Choroid plexus epithelial cell (primary cell): ENCODE data around the gene DYNLRB2.
A peak's percentile ranks its signal among the peaks of the same experiment; 100 is the strongest.

Source experiments
- DNase-seq: peaks from one replicate; pipeline ENCODE4 v3.0.0-alpha.2; 2010; ENCODE audit warnings: low read depth
- H3K4me3 ChIP-seq: 2 replicates; pipeline ENCODE4 v1.5.1; 2011; ENCODE audit warnings: low read depth, mild to moderate bottlenecking, control low read depth, low read length, moderate library complexity
- TF ChIP-seq, protein P1 (sequence below): conservative IDR thresholded peaks from 2 replicates; pipeline ENCODE4 v1.5.1; 2011; ENCODE audit warnings: low read depth, mild to moderate bottlenecking, control low read depth, inconsistent platforms, low read length, moderate library complexity

The DYNLRB2 gene

DNA sequence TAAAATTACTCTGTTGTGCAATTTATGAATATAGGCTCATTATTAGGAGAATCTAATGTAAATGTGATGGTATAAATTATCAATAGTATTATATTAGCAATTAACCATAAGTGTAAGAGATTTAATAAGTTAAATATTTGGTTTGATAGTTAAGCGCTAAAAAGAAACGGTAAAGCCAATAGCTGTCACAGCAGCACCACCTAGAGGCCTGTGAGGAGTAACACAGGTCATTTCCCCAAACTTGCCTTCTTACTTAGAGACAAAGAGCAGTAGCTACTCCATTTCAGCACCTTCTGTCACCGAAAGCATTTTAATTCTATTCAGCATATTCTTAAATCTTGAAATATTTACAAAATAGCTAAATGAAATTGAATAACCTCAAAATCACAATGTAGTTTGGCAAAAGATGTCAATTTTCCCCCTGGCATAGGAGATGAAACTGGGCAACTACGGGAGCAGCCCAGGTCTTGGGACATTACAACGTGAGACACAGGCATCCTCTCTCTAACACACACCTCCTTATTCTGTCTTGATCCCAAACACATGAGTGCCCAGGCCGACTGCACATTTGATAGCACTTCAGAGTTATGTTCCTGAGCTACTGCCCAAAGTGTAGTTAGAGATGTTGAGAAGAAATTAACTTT, 14.3 kb upstream of the DYNLRB2 start:
- TF ChIP-seq, protein P1, sequence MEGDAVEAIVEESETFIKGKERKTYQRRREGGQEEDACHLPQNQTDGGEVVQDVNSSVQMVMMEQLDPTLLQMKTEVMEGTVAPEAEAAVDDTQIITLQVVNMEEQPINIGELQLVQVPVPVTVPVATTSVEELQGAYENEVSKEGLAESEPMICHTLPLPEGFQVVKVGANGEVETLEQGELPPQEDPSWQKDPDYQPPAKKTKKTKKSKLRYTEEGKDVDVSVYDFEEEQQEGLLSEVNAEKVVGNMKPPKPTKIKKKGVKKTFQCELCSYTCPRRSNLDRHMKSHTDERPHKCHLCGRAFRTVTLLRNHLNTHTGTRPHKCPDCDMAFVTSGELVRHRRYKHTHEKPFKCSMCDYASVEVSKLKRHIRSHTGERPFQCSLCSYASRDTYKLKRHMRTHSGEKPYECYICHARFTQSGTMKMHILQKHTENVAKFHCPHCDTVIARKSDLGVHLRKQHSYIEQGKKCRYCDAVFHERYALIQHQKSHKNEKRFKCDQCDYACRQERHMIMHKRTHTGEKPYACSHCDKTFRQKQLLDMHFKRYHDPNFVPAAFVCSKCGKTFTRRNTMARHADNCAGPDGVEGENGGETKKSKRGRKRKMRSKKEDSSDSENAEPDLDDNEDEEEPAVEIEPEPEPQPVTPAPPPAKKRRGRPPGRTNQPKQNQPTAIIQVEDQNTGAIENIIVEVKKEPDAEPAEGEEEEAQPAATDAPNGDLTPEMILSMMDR, result peak; percentile 91
- peak; percentile 81 for DNase-seq
- H3K4me3 ChIP-seq, result no peak overlapping the region

DNA sequence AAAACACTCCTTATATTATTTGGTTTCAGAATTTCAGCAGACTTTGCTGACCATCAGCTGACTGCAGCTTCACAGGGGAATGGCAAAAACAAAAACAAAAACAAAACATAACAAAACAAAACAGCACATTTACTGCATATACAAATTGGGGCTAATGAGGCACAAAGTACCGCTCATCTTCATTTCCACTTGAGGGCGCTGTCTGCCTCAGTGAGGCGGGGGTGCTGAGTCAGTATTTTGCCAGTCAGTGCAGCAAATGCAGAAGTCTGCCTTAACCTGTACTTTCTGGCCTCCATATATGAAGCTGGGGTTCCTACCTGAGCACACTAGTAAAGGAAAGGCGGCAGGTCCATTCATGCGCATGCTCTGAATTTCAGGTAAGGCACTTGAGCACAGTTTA, 13.5 kb upstream of the DYNLRB2 start:
- peak; percentile 54 for DNase-seq
- H3K4me3 ChIP-seq, result no peak overlapping the region
- TF ChIP-seq, protein P1, result peak; percentile 76

DNA sequence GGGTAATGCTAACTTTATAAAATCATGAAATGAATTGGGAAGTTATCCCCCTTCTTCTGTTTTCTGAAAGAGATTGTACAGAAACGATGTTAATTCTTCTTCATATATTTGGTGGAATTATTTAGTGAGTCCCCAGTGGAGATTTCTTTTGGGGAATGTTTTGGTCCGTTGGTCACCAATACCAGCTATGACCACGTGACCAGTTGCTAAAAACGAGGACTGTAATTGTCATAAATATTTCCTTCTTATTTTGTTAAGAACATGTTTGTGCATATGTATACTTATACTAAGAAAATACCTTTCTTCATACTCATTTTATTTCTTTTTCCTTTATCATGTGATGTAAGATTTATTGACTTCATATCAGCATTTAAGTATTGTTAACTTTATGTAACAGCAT, 10.3 kb upstream of the DYNLRB2 start:
- TF ChIP-seq, protein P1, result no peak
- DNase-seq, result no peak
- no peak overlapping the region for H3K4me3 ChIP-seq

DNA sequence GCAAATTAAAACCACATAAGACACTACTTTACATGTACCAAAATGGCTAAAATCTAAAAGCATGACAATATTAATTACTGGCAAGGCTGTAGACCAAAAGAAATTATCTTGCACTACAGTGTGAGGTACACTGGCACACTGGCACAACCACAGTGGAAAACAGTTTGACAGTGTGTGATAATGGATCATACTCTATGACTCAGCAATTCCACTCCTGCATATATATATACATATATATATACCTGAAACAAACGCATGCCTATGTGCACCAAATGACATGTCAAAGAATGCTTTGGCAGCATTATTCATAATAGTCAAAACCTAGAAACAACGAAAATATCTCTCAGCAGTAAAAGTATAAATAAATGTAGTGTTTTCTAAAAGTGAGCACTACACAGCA, 4.6 kb upstream of the DYNLRB2 start:
- DNase-seq, result no peak
- no peak overlapping the region for H3K4me3 ChIP-seq
- TF ChIP-seq, protein P1, result no peak

DNA sequence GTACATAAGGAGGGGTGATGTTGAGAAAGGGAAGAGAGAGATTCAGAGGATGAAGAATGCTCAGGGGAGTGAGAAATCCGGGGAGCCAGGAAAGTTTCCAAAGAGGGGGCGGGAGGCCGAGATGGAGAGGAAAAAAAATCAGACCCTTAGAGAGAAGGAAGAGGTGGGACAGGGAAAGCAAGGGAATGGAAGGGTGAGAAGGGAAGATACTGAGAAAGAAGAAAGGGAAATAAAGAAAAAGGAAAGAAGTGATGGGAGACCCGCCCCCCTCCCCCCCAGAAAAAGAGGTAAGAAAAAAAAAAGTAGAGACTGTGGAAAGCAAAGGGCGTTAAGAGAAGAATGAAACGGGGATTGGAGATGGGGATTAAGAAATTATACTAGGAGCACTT, 507 bp downstream of the DYNLRB2 start:
- TF ChIP-seq, protein P1, result no peak
- DNase-seq, result no peak
- peak overlapping the region; percentile 86 for H3K4me3 ChIP-seq

DNA sequence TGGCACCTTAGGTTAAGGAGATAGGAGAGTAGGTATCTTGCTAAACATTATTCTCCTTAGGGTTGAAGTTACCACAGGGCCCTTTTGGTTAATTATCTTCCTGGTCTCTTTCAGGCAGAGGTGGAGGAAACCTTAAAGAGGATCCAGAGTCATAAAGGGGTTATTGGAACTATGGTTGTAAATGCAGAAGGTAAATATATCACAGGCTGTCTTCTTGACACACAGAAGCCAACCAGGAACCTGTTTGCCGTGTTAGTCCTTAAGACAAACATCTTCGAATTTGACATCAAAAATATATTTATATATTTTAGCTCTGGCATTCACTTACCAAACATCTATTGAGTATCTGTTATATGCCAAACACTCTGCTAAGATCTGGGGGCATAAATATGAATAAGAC, 2.4 kb downstream of the DYNLRB2 start:
- no peak overlapping the region for H3K4me3 ChIP-seq
- no peak for DNase-seq
- TF ChIP-seq, protein P1, result no peak

DNA sequence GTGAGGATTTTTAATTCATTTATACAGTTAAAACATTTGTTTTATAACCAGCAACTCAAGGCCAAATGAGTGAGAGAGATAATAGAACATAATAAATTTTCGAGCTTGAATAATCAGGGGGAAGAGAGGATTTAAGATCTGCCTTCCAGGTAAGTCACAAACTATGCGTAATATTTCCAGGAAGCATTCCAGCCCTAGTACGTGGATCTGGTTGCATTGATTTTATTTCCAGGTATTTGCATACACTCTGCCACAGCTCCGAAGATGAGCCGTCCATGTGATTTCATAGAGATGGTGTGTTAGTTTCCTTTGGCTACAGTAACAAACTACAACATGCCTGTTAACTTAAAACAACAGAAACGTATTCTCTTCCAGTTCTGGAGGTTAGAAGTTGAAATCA, 3.5 kb downstream of the DYNLRB2 start:
- TF ChIP-seq, protein P1, result no peak
- DNase-seq, result no peak
- no peak overlapping the region for H3K4me3 ChIP-seq
